ENCODE results near the gene JOSD1. TPM values are rescaled to one million over a fixed set of nuclear protein-coding genes. Genes with fewer than 3 reads are reported as not detected.
A peak's percentile ranks its signal among the peaks of the same experiment; 100 is the strongest.

The JOSD1 gene
- total and polyA plus RNA-seq, 9 donors = 33.6 to 138 (median 48.7) TPM

- intact Hi-C loops (cut with DNase I) = no loop called here
- WGBS, 3 donors = 0 to 1% (median 0%) methylated on average over 39 to 80 of the region's 80 CpGs
- Histone ChIP-seq H3K4me3 (peak overlapping the region; percentile 89), H3K9me3 (no peaks in the 10 kb centered on the region), H3K27ac (peak overlapping the region; percentile 77 to 96), H3K36me3 (no peaks in the 10 kb centered on the region), H3K4me1 (ENCODE audit: insufficient read depth) (peaks cover 7% of the 10 kb centered on the region), H3K27me3 (no peaks in the 10 kb centered on the region)
- DNase-seq = peak; percentile 47 to 76 (median 72)
- no peak for TF ChIP-seq POLR2A (IDR thresholded peaks at IDR 0.05)
- no peak for TF ChIP-seq CTCF (IDR thresholded peaks at IDR 0.05)
- TF ChIP-seq EP300 (IDR thresholded peaks at IDR 0.05) = no peak
Observed at GRCh38 chr22:38706101-38706900, 5.6 kb upstream of the JOSD1 start.

GRCh38 chr22:38705235-38706100 lies 4.7 kb upstream of the JOSD1 start, which contains the start of gene GTPBP1:
TSS of gene GTPBP1 (plus strand) at chr22:38705944. CDS start at chr22:38705956, 12 bp downstream.
- TF ChIP-seq POLR2A (IDR thresholded peaks at IDR 0.05) (peak; percentile 81), EP300 (IDR thresholded peaks at IDR 0.05) (peak; percentile 95), CTCF (IDR thresholded peaks at IDR 0.05) (peak in 1 of 3 donors; percentile 17)
- WGBS, 3 donors = 0 to 1% (median 1%) methylated on average over 52 to 55 of the region's 55 CpGs
- peak within 1 kb of the TSS; percentile 77 to 96 for H3K27ac ChIP-seq
- H3K27me3 ChIP-seq = no peaks in the 10 kb centered on the region
- peaks cover 7% of the 10 kb centered on the region for H3K4me1 ChIP-seq (ENCODE audit: insufficient read depth)
- no peaks in the 10 kb centered on the region for H3K36me3 ChIP-seq
- DNase-seq = peak; percentile 96 to 99 (median 97)
- intact Hi-C loops (cut with DNase I) = no loop called here
- peak within 1 kb of the TSS; percentile 89 for H3K4me3 ChIP-seq
- H3K9me3 ChIP-seq = no peaks in the 10 kb centered on the region

GRCh38 chr22:38704654-38705234 lies 4.0 kb upstream of the JOSD1 start:
- no peak for TF ChIP-seq POLR2A (IDR thresholded peaks at IDR 0.05)
- TF ChIP-seq CTCF (IDR thresholded peaks at IDR 0.05) = no peak
- TF ChIP-seq EP300 (IDR thresholded peaks at IDR 0.05) = no peak
- Histone ChIP-seq H3K36me3 (no peaks in the 10 kb centered on the region), H3K9me3 (no peaks in the 10 kb centered on the region), H3K4me1 (ENCODE audit: insufficient read depth) (peaks cover 8% of the 10 kb centered on the region), H3K4me3 (peak overlapping the region; percentile 25), H3K27me3 (no peaks in the 10 kb centered on the region), H3K27ac (peak overlapping the region; percentile 49 to 74)
- 18 to 24% (median 20%) methylated on average over 10 of the region's 10 CpGs for WGBS, 3 donors
- intact Hi-C loops (cut with DNase I) = no loop called here
- no peak for DNase-seq

GRCh38 chr22:38700270-38700788 lies 414 bp downstream of the JOSD1 start:
- peaks cover 14% of the 10 kb centered on the region for H3K4me1 ChIP-seq (ENCODE audit: insufficient read depth)
- H3K4me3 ChIP-seq = peak overlapping the region; percentile 97
- no peaks in the 10 kb centered on the region for H3K27me3 ChIP-seq
- peak overlapping the region; percentile 92 to 95 for H3K27ac ChIP-seq
- no peaks in the 10 kb centered on the region for H3K36me3 ChIP-seq
- no peaks in the 10 kb centered on the region for H3K9me3 ChIP-seq
- 0 to 1% (median 0%) methylated on average over 50 to 57 of the region's 57 CpGs for WGBS, 3 donors
- intact Hi-C loops (cut with DNase I) = no loop called here
- peak in 4 of 5 donors; percentile 69 to 85 (median 77) for DNase-seq
- TF ChIP-seq POLR2A (IDR thresholded peaks at IDR 0.05) (no peak), CTCF (IDR thresholded peaks at IDR 0.05) (no peak), EP300 (IDR thresholded peaks at IDR 0.05) (no peak)
